HepG2 (cell line): ENCODE results near the gene GPX2. TPM values are rescaled to one million over a fixed set of nuclear protein-coding genes. Genes with fewer than 3 reads are reported as not detected.
A peak's percentile ranks its signal among the peaks of the same experiment; 100 is the strongest.

ENCODE experiments used
- BRD4 ChIP-seq: sonication (generic); formaldehyde crosslinking; IDR thresholded peaks from 2 replicates; pipeline ENCODE4 v1.4.0; 2020; ENCODE audit warnings: missing genetic modification reagents
- CCAR2 ChIP-seq: fragments of 200-400 bp; formaldehyde crosslinking; optimal IDR thresholded peaks from 2 replicates; pipeline ENCODE3; 2018; ENCODE audit warnings: low read depth, mild to moderate bottlenecking, low read length, moderate library complexity
- CEBPZ ChIP-seq: IDR thresholded peaks from 2 replicates; pipeline ENCODE4 v1.6.1; 2012; ENCODE audit warnings: low read length, improper control_type of control experiment
- GFI1 ChIP-seq: sonication (generic); formaldehyde crosslinking; IDR thresholded peaks from 2 replicates; pipeline ENCODE4 v1.5.0; 2020; ENCODE audit warnings: missing genetic modification reagents, mild to moderate bottlenecking, borderline replicate concordance
- KDM5B ChIP-seq: sonication (generic); formaldehyde crosslinking; IDR thresholded peaks from 2 replicates; pipeline ENCODE4 v1.4.0; 2020; ENCODE audit warnings: missing genetic modification reagents, mild to moderate bottlenecking, borderline replicate concordance
- MED8 ChIP-seq: sonication (generic); formaldehyde crosslinking; IDR thresholded peaks from 2 replicates; pipeline ENCODE4 v1.8.1; 2023; ENCODE audit warnings: mild to moderate bottlenecking, missing genetic modification reagents; ENCODE audit not compliant: insufficient replicate concordance
- MTERF4 ChIP-seq: sonication (generic); formaldehyde crosslinking; IDR thresholded peaks from 2 replicates; pipeline ENCODE4 v1.8.0; 2023; ENCODE audit warnings: mild to moderate bottlenecking, missing genetic modification reagents
- RAD21 ChIP-seq: fragments of 450-650 bp; formaldehyde crosslinking; IDR thresholded peaks from 2 replicates; pipeline ENCODE4 v1.5.0; 2020; ENCODE audit warnings: mild to moderate bottlenecking
- SIN3B ChIP-seq: fragments of 150-350 bp; IDR thresholded peaks from 2 replicates; pipeline ENCODE4 v1.6.1; 2014; ENCODE audit warnings: low read length
- SMAD9 ChIP-seq: sonication (generic); formaldehyde crosslinking; IDR thresholded peaks from 2 replicates; pipeline ENCODE4 v1.5.1; 2020; ENCODE audit warnings: mild to moderate bottlenecking, missing genetic modification reagents
- SMARCE1 ChIP-seq: fragments of 450-650 bp; IDR thresholded peaks from 2 replicates; pipeline ENCODE4 v1.6.1; 2017; ENCODE audit warnings: borderline replicate concordance
- ZBTB39 ChIP-seq: sonication (generic); formaldehyde crosslinking; IDR thresholded peaks from 2 replicates; pipeline ENCODE4 v1.5.0; 2020; ENCODE audit warnings: missing genetic modification reagents
- ZNF142 ChIP-seq: sonication (generic); formaldehyde crosslinking; IDR thresholded peaks from 2 replicates; pipeline ENCODE4 v1.4.0; 2020; ENCODE audit warnings: missing genetic modification reagents
- polyA plus RNA-seq, 8 experiments: library from polyadenylated mRNA; depleted of rRNA in 3 of 8; stranded (reverse) in 7 of 8; unstranded in 1 of 8; fragments of >200 nt; fragmentation: Illumina TruSeq in 4 of 8; extraction: Trizol in 4 of 8; gene quantifications; 2 replicates each; pipeline versions ENCODE4 v1.2.1 to v1.2.3, GENCODE V29; 2011 to 2016; ENCODE audit warnings: low read depth in 4 of 8, missing spikeins in 1 of 8, mixed read lengths in 1 of 8; ENCODE audit not compliant: insufficient read depth in 1 of 8
- total RNA-seq, 5 experiments: library from RNA; depleted of rRNA; stranded (reverse); fragments of >200 nt; fragmentation: Illumina TruSeq; extraction: Trizol; gene quantifications; 2 replicates each; pipeline ENCODE4 v1.2.3, GENCODE V29; 2016; ENCODE audit warnings: low read depth in 1 of 5

Gene GPX2
- total and polyA plus RNA-seq, 2 of the 13 experiments (the other 11 are each of a cell fraction or from before 2014, with no cell fraction given), result 526 to 674 TPM

- TF ChIP-seq SMAD9 (no peak), ZBTB39 (CRISPR knock-in tag) (no peak), SIN3B (no peak), ZNF142 (no peak), MED8 (CRISPR knock-in tag) (no peak), MTERF4 (CRISPR knock-in tag) (no peak), GFI1 (CRISPR knock-in tag) (no peak), KDM5B (no peak; the same call in 1 of the 2 replicates), CEBPZ (no peak), SMARCE1 (no peak), BRD4 (CRISPR knock-in tag) (no peak), CCAR2 (no peak), RAD21 (CRISPR knock-in tag) (0 out of 2 replicates have a peak, but pooled peaks have one; percentile 26)
Observed at GRCh38 chr14:64947710-64948611, 5.4 kb upstream of the GPX2 start (continued).
